ENCODE data around the gene TMIGD2.

Gene TMIGD2

GRCh38 chr19:4284176-4284958 lies 17.8 kb downstream of the TMIGD2 start:
- H3K4me3 ChIP-seq (ENCODE audit: low read depth, low read length), result no peak overlapping the region
- TF ChIP-seq MAX (IDR thresholded peaks at IDR 0.05; ENCODE audit: low read depth, low read length) (no peak), MYC (IDR thresholded peaks at IDR 0.05; ENCODE audit: low read depth, low read length) (no peak), CTCF (IDR thresholded peaks at IDR 0.05; ENCODE audit: low read depth, low read length) (no peak), POLR2A (IDR thresholded peaks at IDR 0.05; ENCODE audit: extremely low read depth, insufficient read length) (no peak)
- peak; percentile 22 for DNase-seq (ENCODE audit: low read depth)

DNA sequence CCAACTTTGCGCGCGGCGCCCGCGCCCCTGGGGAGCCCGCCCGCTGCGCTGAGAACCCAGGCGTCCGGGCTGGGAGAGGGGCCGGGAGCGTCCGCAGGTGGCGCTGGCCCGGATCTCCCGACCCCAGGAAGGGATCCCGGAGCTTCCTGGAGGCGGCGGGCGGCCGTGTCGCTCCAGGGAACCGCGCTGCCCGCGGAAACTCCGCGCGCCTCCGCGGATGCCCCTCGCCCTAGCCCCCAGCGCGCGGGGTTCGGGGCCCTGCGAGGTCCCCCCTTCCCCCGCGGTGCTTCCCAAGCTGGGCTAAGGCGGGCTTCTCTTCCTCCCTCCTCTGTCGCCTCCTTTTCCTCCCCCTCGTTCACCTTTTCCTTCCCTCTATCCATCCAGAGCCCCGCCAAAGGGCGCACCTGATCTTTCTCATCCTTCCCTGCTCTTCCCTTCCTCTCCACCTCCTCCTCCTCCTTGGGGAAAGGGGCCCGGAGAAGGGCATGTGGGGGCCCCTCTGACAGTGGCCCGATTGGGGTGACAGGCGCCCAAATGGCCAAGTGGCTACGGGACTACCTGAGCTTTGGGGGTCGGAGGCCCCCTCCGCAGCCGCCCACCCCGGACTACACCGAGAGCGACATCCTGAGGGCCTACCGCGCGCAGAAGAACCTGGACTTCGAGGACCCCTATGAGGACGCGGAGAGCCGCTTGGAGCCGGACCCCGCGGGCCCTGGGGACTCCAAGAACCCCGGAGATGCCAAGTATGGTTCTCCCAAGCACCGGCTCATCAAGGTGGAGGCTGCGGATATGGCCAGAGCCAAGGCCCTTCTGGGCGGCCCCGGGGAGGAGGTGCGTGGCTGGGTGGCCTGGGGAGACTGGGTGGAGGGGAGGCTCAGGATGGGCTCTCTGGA lies 22.4 kb downstream of the TMIGD2 start:
- no peak overlapping the region for H3K4me3 ChIP-seq (ENCODE audit: low read depth, low read length)
- TF ChIP-seq MYC (IDR thresholded peaks at IDR 0.05; ENCODE audit: low read depth, low read length), result no peak
- TF ChIP-seq MAX (IDR thresholded peaks at IDR 0.05; ENCODE audit: low read depth, low read length), result no peak
- no peak for TF ChIP-seq CTCF (IDR thresholded peaks at IDR 0.05; ENCODE audit: low read depth, low read length)
- TF ChIP-seq POLR2A (IDR thresholded peaks at IDR 0.05; ENCODE audit: extremely low read depth, insufficient read length), result no peak
- no peak for DNase-seq (ENCODE audit: low read depth)

DNA sequence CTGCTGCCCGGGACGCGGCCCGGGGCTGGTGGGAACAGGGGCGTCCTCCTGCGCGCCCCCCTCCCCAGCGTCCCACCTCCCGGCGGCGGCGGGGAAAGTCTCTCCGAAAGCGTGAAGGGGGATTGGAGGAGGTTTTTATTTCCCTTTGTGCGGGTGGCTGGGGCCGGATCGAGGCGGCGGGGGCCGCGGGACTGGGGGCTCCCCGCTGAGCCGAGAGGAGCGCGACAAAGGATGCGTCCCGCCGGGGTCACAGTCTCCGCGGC lies 23.0 kb downstream of the TMIGD2 start:
- no peak overlapping the region for H3K4me3 ChIP-seq (ENCODE audit: low read depth, low read length)
- TF ChIP-seq MYC (IDR thresholded peaks at IDR 0.05; ENCODE audit: low read depth, low read length) (no peak), POLR2A (IDR thresholded peaks at IDR 0.05; ENCODE audit: extremely low read depth, insufficient read length) (no peak), CTCF (IDR thresholded peaks at IDR 0.05; ENCODE audit: low read depth, low read length) (no peak), MAX (IDR thresholded peaks at IDR 0.05; ENCODE audit: low read depth, low read length) (no peak)
- DNase-seq (ENCODE audit: low read depth), result no peak

DNA sequence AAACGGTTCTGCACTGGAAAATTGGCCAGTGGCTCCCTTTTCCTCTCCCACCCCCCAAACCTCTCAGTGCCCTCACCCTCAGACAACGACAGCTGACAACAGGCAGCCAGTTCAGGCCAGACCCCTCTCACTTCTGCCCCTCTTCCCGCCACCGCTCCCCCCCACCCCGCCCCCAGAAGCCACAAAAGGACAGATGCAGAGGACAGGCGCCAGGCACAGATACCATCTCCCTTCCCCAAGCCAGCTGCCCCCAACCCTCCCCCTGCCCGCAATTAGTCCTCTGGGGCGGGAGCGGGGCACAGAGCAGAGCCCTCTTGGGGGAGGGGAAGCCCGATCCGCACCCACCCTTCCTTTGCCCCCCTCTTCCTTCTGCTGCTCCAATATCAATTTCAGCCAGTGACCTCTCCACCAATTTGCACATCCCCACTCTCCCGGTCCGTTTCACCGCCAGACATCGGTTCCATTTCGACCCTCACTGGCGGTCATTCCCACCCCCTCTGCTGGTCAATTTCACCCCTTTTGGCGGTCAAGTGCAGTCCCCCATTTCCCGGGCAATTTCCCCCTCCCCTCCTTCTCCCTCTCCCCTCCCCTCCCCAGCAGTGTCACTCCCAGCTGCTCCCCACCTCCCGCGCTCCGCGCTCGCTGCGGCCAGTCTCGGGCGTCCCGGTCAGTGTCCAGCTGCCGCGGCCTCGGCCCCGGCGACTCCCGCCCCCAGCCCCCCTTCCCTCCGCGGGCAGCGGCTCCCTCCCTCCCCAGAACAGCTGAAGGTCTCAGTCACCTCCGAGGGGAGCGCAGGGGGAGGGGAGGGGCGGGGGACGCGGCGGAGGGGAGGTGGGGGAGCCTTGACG lies 23.5 kb downstream of the TMIGD2 start, which contains the start of gene SHD:
Gene SHD, plus strand, starts transcription at position 848 of the 848 bp plus-strand sequence. CDS start 798 bp downstream, outside the sequence.
- DNase-seq (ENCODE audit: low read depth), result peak; percentile 24
- H3K4me3 ChIP-seq (ENCODE audit: low read depth, low read length), result no peak within 1 kb of the TSS
- TF ChIP-seq CTCF (IDR thresholded peaks at IDR 0.05; ENCODE audit: low read depth, low read length) (no peak), MYC (IDR thresholded peaks at IDR 0.05; ENCODE audit: low read depth, low read length) (no peak), POLR2A (IDR thresholded peaks at IDR 0.05; ENCODE audit: extremely low read depth, insufficient read length) (no peak), MAX (IDR thresholded peaks at IDR 0.05; ENCODE audit: low read depth, low read length) (no peak)

DNA sequence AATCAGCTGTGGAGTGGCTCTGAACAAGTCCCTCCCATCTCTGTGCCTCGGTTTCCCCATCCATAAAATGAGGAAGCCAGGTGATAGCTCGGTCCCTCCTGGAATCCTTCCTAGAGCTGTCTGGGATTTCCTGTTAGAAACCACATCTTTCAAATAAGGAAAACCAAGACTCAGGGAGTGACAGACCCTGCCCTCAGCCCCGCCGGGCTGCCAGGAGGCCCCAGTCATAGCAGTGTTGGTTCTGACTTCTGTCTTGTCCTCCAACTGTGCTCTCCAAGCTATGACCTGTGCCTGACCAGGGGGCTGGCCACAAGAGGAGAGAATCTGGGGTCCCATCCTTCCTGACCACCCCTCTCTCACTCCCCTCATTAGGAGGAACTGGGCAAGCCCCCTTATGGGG lies 24.2 kb downstream of the TMIGD2 start:
- no peak for TF ChIP-seq MAX (IDR thresholded peaks at IDR 0.05; ENCODE audit: low read depth, low read length)
- no peak for TF ChIP-seq MYC (IDR thresholded peaks at IDR 0.05; ENCODE audit: low read depth, low read length)
- TF ChIP-seq CTCF (IDR thresholded peaks at IDR 0.05; ENCODE audit: low read depth, low read length), result no peak
- TF ChIP-seq POLR2A (IDR thresholded peaks at IDR 0.05; ENCODE audit: extremely low read depth, insufficient read length), result no peak
- no peak overlapping the region for H3K4me3 ChIP-seq (ENCODE audit: low read depth, low read length)
- DNase-seq (ENCODE audit: low read depth), result no peak

Data from NB4 (cell line).